ENCODE results near the gene RNF11.

- TF ChIP-seq EZH2 (IDR thresholded peaks at IDR 0.05; ENCODE audit: borderline replicate concordance, insufficient read depth, low read length, poor library complexity, severe bottlenecking) (no peak), CTCF (IDR thresholded peaks at IDR 0.05; ENCODE audit: poor library complexity, severe bottlenecking) (no peak), POLR2AphosphoS5 (IDR thresholded peaks at IDR 0.05) (no peak), TAF1 (IDR thresholded peaks at IDR 0.05; ENCODE audit: low read depth) (no peak), REST (IDR thresholded peaks at IDR 0.05; ENCODE audit: borderline replicate concordance) (no peak)
Observed at GRCh38 chr1:51311826-51312225, 75.8 kb downstream of the RNF11 start.
